IMR-90 (cell line): ENCODE data around the gene SH3RF2. TPM values are rescaled to one million over a fixed set of nuclear protein-coding genes. Genes with fewer than 3 reads are reported as not detected.

Experiments
- ATAC-seq: fragments of 200-7000 bp; cut with Tn5 transposase; 2 replicates; pipeline ENCODE4 v1.9.1; 2020; ENCODE audit warnings: low read depth, mild to moderate bottlenecking, moderate library complexity
- BruUV-seq: library from RNA; stranded (reverse); fragments of 400-500 nt; replicated peaks from 2 replicates; lab custom pipeline; 2021; lab: Mats Ljungman, UMichigan
- CTCF ChIA-PET: fragments of 300-600 bp; formaldehyde crosslinking; extraction: SDS; loops from one replicate; lab custom pipeline; 2021; ENCODE audit warnings: antibody characterized with exemption; lab: Yijun Ruan, JAX
- POLR2A ChIA-PET: fragments of 300-600 bp; sonication (Branson Sonifier 250); formaldehyde crosslinking; loops from one replicate; lab custom pipeline; 2022; ENCODE audit warnings: antibody characterized with exemption; ENCODE audit not compliant: unreplicated experiment; lab: Charles Lee
- DNase-seq: peaks from one replicate; pipeline ENCODE4 v3.0.0; 2013
- H2AFZ ChIP-seq: replicated peaks from 2 replicates; pipeline ENCODE3; 2013; ENCODE audit warnings: low read length, mild to moderate bottlenecking; ENCODE audit not compliant: poor library complexity
- H2AK5ac ChIP-seq: 2 replicates; pipeline ENCODE4 v1.6.1; 2013; ENCODE audit warnings: low read depth, low read length, inconsistent platforms
- H2AK9ac ChIP-seq: replicated peaks from 2 replicates; pipeline ENCODE3; 2013; ENCODE audit warnings: mild to moderate bottlenecking, low read depth, low read length, moderate library complexity; ENCODE audit not compliant: poor library complexity
- H2BK120ac ChIP-seq: 2 replicates; pipeline ENCODE4 v1.6.1; 2013; ENCODE audit warnings: low read depth, low read length, inconsistent platforms
- H2BK15ac ChIP-seq: 3 replicates; pipeline ENCODE4 v1.6.1; 2013; ENCODE audit warnings: low read depth, low read length, inconsistent platforms
- H2BK20ac ChIP-seq: 2 replicates; pipeline ENCODE4 v1.6.1; 2013; ENCODE audit warnings: low read depth, mild to moderate bottlenecking, inconsistent platforms, low read length, moderate library complexity
- H2BK5ac ChIP-seq: 2 replicates; pipeline ENCODE4 v1.6.1; 2013; ENCODE audit warnings: mild to moderate bottlenecking, low read depth, low read length, inconsistent platforms; ENCODE audit not compliant: poor library complexity, severe bottlenecking
- H3K14ac ChIP-seq: replicated peaks from 2 replicates; pipeline ENCODE4 v1.6.1; 2013; ENCODE audit warnings: low read depth, low read length, inconsistent platforms
- H3K18ac ChIP-seq: 2 replicates; pipeline ENCODE4 v1.6.1; 2013; ENCODE audit warnings: low read depth, low read length, control low read depth
- H3K23ac ChIP-seq: 2 replicates; pipeline ENCODE4 v1.6.1; 2013; ENCODE audit warnings: low read depth, low read length, inconsistent platforms
- H3K27ac ChIP-seq: 2 replicates; pipeline ENCODE4 v1.5.1; 2013; ENCODE audit warnings: mild to moderate bottlenecking, control low read depth, low read length; ENCODE audit not compliant: insufficient read depth
- H3K27me3 ChIP-seq: 2 replicates; pipeline ENCODE4 v1.6.1; 2013; ENCODE audit warnings: low read length; ENCODE audit not compliant: control insufficient read depth, insufficient read depth
- H3K36me3 ChIP-seq: 2 replicates; pipeline ENCODE4 v1.6.1; 2013; ENCODE audit warnings: low read length, mixed read lengths; ENCODE audit not compliant: control insufficient read depth, insufficient read depth
- H3K4ac ChIP-seq: 2 replicates; pipeline ENCODE4 v1.6.1; 2013; ENCODE audit warnings: low read depth, low read length, inconsistent platforms
- H3K4me1 ChIP-seq: 2 replicates; pipeline ENCODE4 v1.6.1; 2013; ENCODE audit warnings: low read length, mixed read lengths; ENCODE audit not compliant: control insufficient read depth, insufficient read depth
- H3K4me2 ChIP-seq: 2 replicates; pipeline ENCODE4 v1.6.1; 2013; ENCODE audit warnings: low read depth, mild to moderate bottlenecking, control low read depth, low read length, moderate library complexity
- H3K4me3 ChIP-seq: 2 replicates; pipeline ENCODE4 v1.5.1; 2013; ENCODE audit warnings: low read depth, mild to moderate bottlenecking, control low read depth, low read length, moderate library complexity; ENCODE audit not compliant: insufficient read depth
- H3K56ac ChIP-seq: 2 replicates; pipeline ENCODE4 v1.6.1; 2013; ENCODE audit warnings: low read length, inconsistent platforms; ENCODE audit not compliant: insufficient read depth; ENCODE audit errors: extremely low read depth
- H3K79me1 ChIP-seq, 2 experiments: 2 replicates each; pipeline ENCODE4 v1.6.1; 2013; ENCODE audit warnings: low read length in 2 of 2, inconsistent platforms in 1 of 2, low read depth in 1 of 2
- H3K9ac ChIP-seq: 2 replicates; pipeline ENCODE4 v1.6.1; 2013; ENCODE audit warnings: low read depth, low read length, control low read depth
- H3K9me1 ChIP-seq: 2 replicates; pipeline ENCODE4 v1.6.1; 2013; ENCODE audit warnings: low read length, inconsistent platforms; ENCODE audit not compliant: insufficient read depth
- H3K9me3 ChIP-seq: 2 replicates; pipeline ENCODE4 v1.6.1; 2013; ENCODE audit warnings: low read length; ENCODE audit not compliant: control insufficient read depth, insufficient read depth
- H4K20me1 ChIP-seq: 2 replicates; pipeline ENCODE4 v1.6.1; 2013; ENCODE audit warnings: low read length, inconsistent platforms; ENCODE audit not compliant: insufficient read depth
- H4K5ac ChIP-seq: 2 replicates; pipeline ENCODE4 v1.6.1; 2013; ENCODE audit warnings: mild to moderate bottlenecking, low read depth, low read length, control low read depth
- H4K8ac ChIP-seq, 2 experiments: 2 replicates each; pipeline ENCODE4 v1.6.1; 2013; ENCODE audit warnings: low read depth in 2 of 2, low read length in 2 of 2, control low read depth in 1 of 2, inconsistent platforms in 1 of 2
- H4K91ac ChIP-seq: 2 replicates; pipeline ENCODE4 v1.6.1; 2013; ENCODE audit warnings: low read depth, low read length, inconsistent platforms; ENCODE audit not compliant: insufficient read depth
- BHLHE40 ChIP-seq: fragments of 150-350 bp; IDR thresholded peaks from 2 replicates; pipeline ENCODE4 v1.6.1; 2016; ENCODE audit warnings: mild to moderate bottlenecking, low read depth, low read length
- MAFK ChIP-seq: IDR thresholded peaks from 2 replicates; pipeline ENCODE4 v1.6.1; 2012; ENCODE audit warnings: low read depth, low read length, improper control_type of control experiment
- POLR2A ChIP-seq: IDR thresholded peaks from 2 replicates; pipeline ENCODE4 v1.6.1; 2012; ENCODE audit warnings: mild to moderate bottlenecking, low read depth, low read length
- RFX5 ChIP-seq: IDR thresholded peaks from 2 replicates; pipeline ENCODE4 v1.8.0; 2012; ENCODE audit warnings: low read depth, mild to moderate bottlenecking, low read length, moderate library complexity
- SMC3 ChIP-seq: fragments of 150-350 bp; IDR thresholded peaks from 2 replicates; pipeline ENCODE4 v1.6.1; 2016; ENCODE audit warnings: low read depth, mild to moderate bottlenecking, antibody characterized with exemption, low read length, moderate library complexity
- WGBS, 2 experiments: methylation state at CpG; one replicate each; pipeline versions ENCODE4 v1.1.5 to v1.1.7; 2013; ENCODE audit warnings: missing lambda C conversion rate in 2 of 2; ENCODE audit not compliant: insufficient read length in 1 of 2; ENCODE audit errors: extremely low coverage in 2 of 2; 5-methylcytosine and 5-hydroxymethylcytosine counted together
- dilution Hi-C: fragments of 300-500 bp; cut with HindIII; formaldehyde crosslinking; loops from one replicate; pipeline ENCODE4 v1.14.3; 2018; ENCODE audit warnings: low sequenced_read_pairs; ENCODE audit not compliant: unreplicated experiment
- in situ Hi-C: fragments of 300-500 bp; cut with MboI; formaldehyde crosslinking; loops from 3 replicates; pipeline ENCODE4 v1.14.3; 2019; ENCODE audit warnings: low sequenced_read_pairs, inconsistent platforms, mixed read lengths
- intact Hi-C: fragments of 100-400 bp; cut with micrococcal nuclease; formaldehyde crosslinking; loops from 2 replicates; pipeline ENCODE4 v1.10.0; 2022
- polyA plus RNA-seq, 3 experiments: library from polyadenylated mRNA; depleted of rRNA; stranded (reverse); fragments of >200 nt; gene quantifications; 2 replicates each; pipeline ENCODE4 v1.2.3, GENCODE V29; 2012; ENCODE audit warnings: low replicate concordance in 1 of 3
- total RNA-seq: library from RNA; depleted of rRNA; stranded (reverse); fragments of >200 nt; gene quantifications from 2 replicates; pipeline ENCODE4 v1.2.3, GENCODE V29; 2012
- TF ChIP-seq, protein P1 (sequence below): conservative IDR thresholded peaks from 2 replicates; pipeline ENCODE4 v1.5.1; 2012; ENCODE audit warnings: mild to moderate bottlenecking, low read depth, low read length, improper control_type of control experiment
- TF ChIP-seq, protein P2 (sequence below): fragments of 150-350 bp; IDR thresholded peaks from 2 replicates; pipeline ENCODE4 v1.6.1; 2016; ENCODE audit warnings: low read depth, mild to moderate bottlenecking, low read length, moderate library complexity, borderline replicate concordance

Gene SH3RF2
- total and polyA plus RNA-seq, 2 of the 4 experiments (the other 2 are of a cell fraction), result 1.3 to 1.7 TPM

DNA sequence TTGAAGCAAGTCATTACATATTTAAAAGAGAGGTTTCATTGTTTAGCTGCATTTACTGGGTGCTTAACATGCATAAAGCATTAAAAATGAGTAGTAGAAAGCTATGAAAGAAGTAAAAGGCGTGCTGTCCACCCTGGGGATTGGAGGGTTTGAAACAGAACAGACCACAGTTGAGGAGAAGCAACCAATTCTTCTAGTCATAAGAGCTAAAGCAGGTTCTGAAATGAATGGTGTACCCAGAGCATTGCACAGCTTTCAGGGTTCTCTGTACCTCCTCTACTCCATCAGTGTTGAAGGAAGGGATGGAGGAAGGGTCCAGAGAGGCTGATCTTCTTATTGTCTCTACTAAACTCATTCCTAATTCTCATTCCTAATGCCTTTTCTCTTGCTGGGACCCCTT is 68.9 kb downstream of the SH3RF2 start:
- Histone ChIP-seq H3K9ac (no peak overlapping the region), H3K27ac (no peak overlapping the region), H3K14ac (no peak overlapping the region), H4K8ac (no peak overlapping the region), H3K4ac (no peak overlapping the region), H3K23ac (no peak overlapping the region), H2BK15ac (no peak overlapping the region), H3K79me1 (no peaks in the 10 kb centered on the region), H2AK9ac (no peak overlapping the region), H2AK5ac (no peak overlapping the region), H3K4me3 (no peak overlapping the region), H3K4me2 (no peak overlapping the region), H2BK20ac (no peak overlapping the region), H3K9me1 (no peaks in the 10 kb centered on the region), H3K27me3 (no peaks in the 10 kb centered on the region), H4K91ac (no peak overlapping the region), H3K36me3 (no peaks in the 10 kb centered on the region), H3K18ac (no peak overlapping the region), H2AFZ (no peak overlapping the region), H3K56ac (no peak overlapping the region), H4K20me1 (no peaks in the 10 kb centered on the region), H2BK120ac (no peak overlapping the region), H4K5ac (no peak overlapping the region), H2BK5ac (no peak overlapping the region), H3K9me3 (no peaks in the 10 kb centered on the region; the same call in 1 of the 2 replicates), H3K4me1 (no peaks in the 10 kb centered on the region)
- CTCF ChIA-PET, result no interaction called here
- TF ChIP-seq RFX5, result no peak
- no peak for TF ChIP-seq MAFK
- no peak for TF ChIP-seq BHLHE40
- TF ChIP-seq, protein P1, sequence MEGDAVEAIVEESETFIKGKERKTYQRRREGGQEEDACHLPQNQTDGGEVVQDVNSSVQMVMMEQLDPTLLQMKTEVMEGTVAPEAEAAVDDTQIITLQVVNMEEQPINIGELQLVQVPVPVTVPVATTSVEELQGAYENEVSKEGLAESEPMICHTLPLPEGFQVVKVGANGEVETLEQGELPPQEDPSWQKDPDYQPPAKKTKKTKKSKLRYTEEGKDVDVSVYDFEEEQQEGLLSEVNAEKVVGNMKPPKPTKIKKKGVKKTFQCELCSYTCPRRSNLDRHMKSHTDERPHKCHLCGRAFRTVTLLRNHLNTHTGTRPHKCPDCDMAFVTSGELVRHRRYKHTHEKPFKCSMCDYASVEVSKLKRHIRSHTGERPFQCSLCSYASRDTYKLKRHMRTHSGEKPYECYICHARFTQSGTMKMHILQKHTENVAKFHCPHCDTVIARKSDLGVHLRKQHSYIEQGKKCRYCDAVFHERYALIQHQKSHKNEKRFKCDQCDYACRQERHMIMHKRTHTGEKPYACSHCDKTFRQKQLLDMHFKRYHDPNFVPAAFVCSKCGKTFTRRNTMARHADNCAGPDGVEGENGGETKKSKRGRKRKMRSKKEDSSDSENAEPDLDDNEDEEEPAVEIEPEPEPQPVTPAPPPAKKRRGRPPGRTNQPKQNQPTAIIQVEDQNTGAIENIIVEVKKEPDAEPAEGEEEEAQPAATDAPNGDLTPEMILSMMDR, result no peak
- TF ChIP-seq, protein P2, sequence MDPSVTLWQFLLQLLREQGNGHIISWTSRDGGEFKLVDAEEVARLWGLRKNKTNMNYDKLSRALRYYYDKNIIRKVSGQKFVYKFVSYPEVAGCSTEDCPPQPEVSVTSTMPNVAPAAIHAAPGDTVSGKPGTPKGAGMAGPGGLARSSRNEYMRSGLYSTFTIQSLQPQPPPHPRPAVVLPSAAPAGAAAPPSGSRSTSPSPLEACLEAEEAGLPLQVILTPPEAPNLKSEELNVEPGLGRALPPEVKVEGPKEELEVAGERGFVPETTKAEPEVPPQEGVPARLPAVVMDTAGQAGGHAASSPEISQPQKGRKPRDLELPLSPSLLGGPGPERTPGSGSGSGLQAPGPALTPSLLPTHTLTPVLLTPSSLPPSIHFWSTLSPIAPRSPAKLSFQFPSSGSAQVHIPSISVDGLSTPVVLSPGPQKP, result no peak
- no peak for TF ChIP-seq SMC3
- TF ChIP-seq POLR2A, result no peak
- DNase-seq (no peak), ATAC-seq (no peak)
- dilution Hi-C loops (no loop called here), in situ Hi-C loops (no loop called here), intact Hi-C loops (no loop called here)
- POLR2A ChIA-PET, result no interaction called here
- no TSS peak for BruUV-seq
- 86% methylated on average over 1 of the region's 1 CpG; no CpG with 5 or more reads in 1 of the 2 experiments for WGBS, 2 experiments
